ENCODE measurements around the gene PTCHD1.

PTCHD1 gene

DNA sequence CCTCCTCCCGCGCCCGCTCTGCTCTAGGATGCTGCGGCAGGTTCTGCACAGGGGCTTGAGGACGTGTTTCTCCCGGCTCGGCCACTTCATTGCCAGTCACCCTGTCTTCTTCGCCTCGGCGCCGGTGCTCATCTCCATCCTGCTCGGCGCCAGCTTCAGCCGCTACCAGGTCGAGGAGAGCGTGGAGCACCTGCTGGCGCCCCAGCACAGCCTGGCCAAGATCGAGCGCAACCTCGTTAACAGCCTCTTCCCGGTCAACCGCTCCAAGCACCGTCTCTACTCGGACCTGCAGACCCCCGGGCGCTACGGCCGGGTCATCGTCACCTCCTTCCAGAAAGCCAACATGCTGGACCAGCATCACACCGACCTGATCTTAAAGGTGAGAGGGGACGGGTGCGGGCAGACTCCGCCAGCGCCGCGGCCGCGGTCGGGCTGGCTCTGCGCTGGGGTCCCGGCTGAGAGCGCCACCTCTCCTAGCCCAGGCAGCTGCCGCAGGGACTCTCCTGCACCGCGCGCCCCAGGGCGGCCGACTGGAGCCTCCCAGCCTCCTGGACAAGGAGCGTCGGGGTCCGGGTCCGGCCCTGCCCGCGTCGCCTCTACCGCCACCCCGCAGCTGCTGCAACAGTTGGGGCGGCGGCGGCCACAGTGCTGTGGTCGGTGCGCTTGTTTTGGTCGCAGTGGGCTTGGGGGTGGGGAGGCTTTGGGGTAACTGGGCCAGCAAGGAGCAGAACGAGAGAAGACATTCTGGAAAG, at the start of gene PTCHD1:
TSS of gene PTCHD1 (plus strand) at position 2 of the 752 bp plus-strand sequence. CDS start at position 29, 27 bp downstream.
- H3K27me3 ChIP-seq (ENCODE audit: control insufficient read depth, insufficient read depth, low read length), result peaks cover 52% of the 10 kb centered on the region
- no peaks in the 10 kb centered on the region for H3K4me1 ChIP-seq (ENCODE audit: control insufficient read depth, insufficient read depth, low read length)
- no peak within 1 kb of the TSS for H3K4me3 ChIP-seq (ENCODE audit: low read length)
- H3K36me3 ChIP-seq (ENCODE audit: control insufficient read depth, insufficient read depth, low read length), result no peaks in the 10 kb centered on the region
- H3K9ac ChIP-seq (ENCODE audit: low read length), result no peak within 1 kb of the TSS
- no peaks in the 10 kb centered on the region for H3K9me3 ChIP-seq (ENCODE audit: control insufficient read depth, low read length)

- Histone ChIP-seq H3K4me1 (ENCODE audit: control insufficient read depth, insufficient read depth, low read length) (no peaks in the 10 kb centered on the region), H3K9ac (ENCODE audit: low read length) (no peak overlapping the region), H3K4me3 (ENCODE audit: low read length) (no peak overlapping the region), H3K27me3 (ENCODE audit: control insufficient read depth, insufficient read depth, low read length) (no peaks in the 10 kb centered on the region), H3K9me3 (ENCODE audit: control insufficient read depth, low read length) (no peaks in the 10 kb centered on the region), H3K36me3 (ENCODE audit: control insufficient read depth, insufficient read depth, low read length) (no peaks in the 10 kb centered on the region)
Measured at GRCh38 chrX:23286731-23287130, 47.9 kb upstream of the PTCHD1 start.

GRCh38 chrX:23287191-23287725, 47.4 kb upstream of the PTCHD1 start:
- H3K4me1 ChIP-seq (ENCODE audit: control insufficient read depth, insufficient read depth, low read length), result no peaks in the 10 kb centered on the region
- no peak overlapping the region for H3K4me3 ChIP-seq (ENCODE audit: low read length)
- no peaks in the 10 kb centered on the region for H3K27me3 ChIP-seq (ENCODE audit: control insufficient read depth, insufficient read depth, low read length)
- H3K9ac ChIP-seq (ENCODE audit: low read length), result no peak overlapping the region
- H3K36me3 ChIP-seq (ENCODE audit: control insufficient read depth, insufficient read depth, low read length), result no peaks in the 10 kb centered on the region
- no peaks in the 10 kb centered on the region for H3K9me3 ChIP-seq (ENCODE audit: control insufficient read depth, low read length)

- H3K9ac ChIP-seq (ENCODE audit: low read length), result no peak overlapping the region
Measured at GRCh38 chrX:23292354-23292987, 42.2 kb upstream of the PTCHD1 start.

DNA sequence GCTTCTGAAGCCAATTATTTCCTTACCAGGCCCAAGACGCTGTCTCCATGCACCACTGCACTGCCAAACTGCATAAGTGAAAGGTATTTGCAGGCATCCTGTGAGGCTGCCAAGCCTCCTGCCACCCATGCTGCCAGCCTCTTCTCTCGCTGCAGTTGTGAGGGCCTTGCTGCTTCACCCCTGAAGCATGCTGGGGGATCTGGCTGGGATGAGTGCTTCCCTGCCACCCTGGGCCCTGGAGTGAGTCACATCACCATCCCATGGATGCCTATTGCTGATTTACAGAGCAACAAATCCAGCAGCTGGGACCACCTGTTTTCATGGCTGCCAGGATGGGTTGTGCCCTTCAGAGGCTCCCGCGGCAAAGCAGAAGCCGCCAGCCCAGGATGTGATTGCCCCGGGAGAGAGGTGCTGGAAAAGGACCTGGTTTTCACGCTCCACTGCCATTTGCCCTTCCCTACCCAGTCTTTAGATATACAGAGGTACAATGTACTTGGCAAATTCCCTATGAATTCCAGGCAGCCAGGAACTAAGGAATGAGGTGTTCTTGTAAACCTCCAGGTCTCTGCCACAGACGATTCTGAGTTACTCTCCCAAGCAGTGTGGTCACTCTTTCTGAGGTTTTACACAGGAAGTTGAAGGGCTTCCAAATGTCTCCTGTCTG, 41.5 kb upstream of the PTCHD1 start:
- H3K4me1 ChIP-seq (ENCODE audit: control insufficient read depth, insufficient read depth, low read length), result no peaks in the 10 kb centered on the region
- no peak overlapping the region for H3K9ac ChIP-seq (ENCODE audit: low read length)
- H3K9me3 ChIP-seq (ENCODE audit: control insufficient read depth, low read length), result no peaks in the 10 kb centered on the region
- H3K27me3 ChIP-seq (ENCODE audit: control insufficient read depth, insufficient read depth, low read length), result no peaks in the 10 kb centered on the region
- no peak overlapping the region for H3K4me3 ChIP-seq (ENCODE audit: low read length)
- H3K36me3 ChIP-seq (ENCODE audit: control insufficient read depth, insufficient read depth, low read length), result no peaks in the 10 kb centered on the region

More at GRCh38 chrX:23292354-23292987, 42.2 kb upstream of the PTCHD1 start:
- Histone ChIP-seq H3K9me3 (ENCODE audit: control insufficient read depth, low read length) (no peaks in the 10 kb centered on the region), H3K4me3 (ENCODE audit: low read length) (no peak overlapping the region), H3K36me3 (ENCODE audit: control insufficient read depth, insufficient read depth, low read length) (no peaks in the 10 kb centered on the region), H3K4me1 (ENCODE audit: control insufficient read depth, insufficient read depth, low read length) (no peaks in the 10 kb centered on the region), H3K27me3 (ENCODE audit: control insufficient read depth, insufficient read depth, low read length) (no peaks in the 10 kb centered on the region)

GRCh38 chrX:23304881-23305280, 29.8 kb upstream of the PTCHD1 start:
- H3K9me3 ChIP-seq (ENCODE audit: control insufficient read depth, low read length), result no peaks in the 10 kb centered on the region
- H3K27me3 ChIP-seq (ENCODE audit: control insufficient read depth, insufficient read depth, low read length), result no peaks in the 10 kb centered on the region
- H3K4me1 ChIP-seq (ENCODE audit: control insufficient read depth, insufficient read depth, low read length), result no peaks in the 10 kb centered on the region
- H3K36me3 ChIP-seq (ENCODE audit: control insufficient read depth, insufficient read depth, low read length), result no peaks in the 10 kb centered on the region
- no peak overlapping the region for H3K9ac ChIP-seq (ENCODE audit: low read length)
- no peak overlapping the region for H3K4me3 ChIP-seq (ENCODE audit: low read length)

DNA sequence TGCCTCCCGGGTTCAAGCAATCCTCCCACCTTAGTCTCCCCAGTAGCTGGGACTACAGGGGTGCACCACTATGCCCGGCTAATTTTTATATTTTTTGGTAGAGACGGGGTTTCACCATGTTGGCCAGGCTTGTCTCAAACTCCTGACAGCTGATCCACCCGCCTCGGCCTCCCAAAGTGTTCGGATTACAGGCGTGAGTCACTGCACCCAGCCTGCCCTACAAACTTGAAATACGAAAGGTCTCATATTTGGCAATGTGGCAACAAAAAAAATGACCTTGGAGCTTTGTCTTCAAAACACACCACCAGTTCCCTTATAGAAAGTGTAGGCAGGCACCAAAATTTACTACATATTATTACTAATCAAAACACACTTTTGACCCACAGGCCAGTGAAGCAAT, 22.9 kb upstream of the PTCHD1 start:
- Histone ChIP-seq H3K4me3 (ENCODE audit: low read length) (no peak overlapping the region), H3K9ac (ENCODE audit: low read length) (no peak overlapping the region), H3K4me1 (ENCODE audit: control insufficient read depth, insufficient read depth, low read length) (no peaks in the 10 kb centered on the region), H3K27me3 (ENCODE audit: control insufficient read depth, insufficient read depth, low read length) (no peaks in the 10 kb centered on the region), H3K36me3 (ENCODE audit: control insufficient read depth, insufficient read depth, low read length) (no peaks in the 10 kb centered on the region), H3K9me3 (ENCODE audit: control insufficient read depth, low read length) (no peaks in the 10 kb centered on the region)

DNA sequence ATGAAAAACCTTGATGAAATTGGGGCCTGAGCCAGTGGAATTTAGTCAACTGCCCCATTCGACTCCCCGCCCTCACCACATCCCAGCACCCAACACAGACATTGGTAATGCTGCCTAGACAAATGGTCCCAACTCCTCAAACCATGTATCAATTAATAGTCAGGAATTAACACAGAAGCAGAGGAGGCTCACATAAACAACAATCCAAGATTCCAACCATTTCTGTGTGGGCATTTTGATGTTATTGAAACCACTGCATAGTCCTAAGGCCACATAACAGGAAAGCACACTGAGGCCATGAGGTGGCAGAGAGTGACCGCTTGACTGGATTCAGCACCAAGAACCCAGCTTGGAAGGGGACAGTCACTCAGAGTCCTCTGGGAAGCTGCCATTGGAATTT, 22.5 kb upstream of the PTCHD1 start:
- Histone ChIP-seq H3K9ac (ENCODE audit: low read length) (no peak overlapping the region), H3K27me3 (ENCODE audit: control insufficient read depth, insufficient read depth, low read length) (no peaks in the 10 kb centered on the region), H3K36me3 (ENCODE audit: control insufficient read depth, insufficient read depth, low read length) (no peaks in the 10 kb centered on the region), H3K4me3 (ENCODE audit: low read length) (no peak overlapping the region), H3K4me1 (ENCODE audit: control insufficient read depth, insufficient read depth, low read length) (no peaks in the 10 kb centered on the region), H3K9me3 (ENCODE audit: control insufficient read depth, low read length) (no peaks in the 10 kb centered on the region)

DNA sequence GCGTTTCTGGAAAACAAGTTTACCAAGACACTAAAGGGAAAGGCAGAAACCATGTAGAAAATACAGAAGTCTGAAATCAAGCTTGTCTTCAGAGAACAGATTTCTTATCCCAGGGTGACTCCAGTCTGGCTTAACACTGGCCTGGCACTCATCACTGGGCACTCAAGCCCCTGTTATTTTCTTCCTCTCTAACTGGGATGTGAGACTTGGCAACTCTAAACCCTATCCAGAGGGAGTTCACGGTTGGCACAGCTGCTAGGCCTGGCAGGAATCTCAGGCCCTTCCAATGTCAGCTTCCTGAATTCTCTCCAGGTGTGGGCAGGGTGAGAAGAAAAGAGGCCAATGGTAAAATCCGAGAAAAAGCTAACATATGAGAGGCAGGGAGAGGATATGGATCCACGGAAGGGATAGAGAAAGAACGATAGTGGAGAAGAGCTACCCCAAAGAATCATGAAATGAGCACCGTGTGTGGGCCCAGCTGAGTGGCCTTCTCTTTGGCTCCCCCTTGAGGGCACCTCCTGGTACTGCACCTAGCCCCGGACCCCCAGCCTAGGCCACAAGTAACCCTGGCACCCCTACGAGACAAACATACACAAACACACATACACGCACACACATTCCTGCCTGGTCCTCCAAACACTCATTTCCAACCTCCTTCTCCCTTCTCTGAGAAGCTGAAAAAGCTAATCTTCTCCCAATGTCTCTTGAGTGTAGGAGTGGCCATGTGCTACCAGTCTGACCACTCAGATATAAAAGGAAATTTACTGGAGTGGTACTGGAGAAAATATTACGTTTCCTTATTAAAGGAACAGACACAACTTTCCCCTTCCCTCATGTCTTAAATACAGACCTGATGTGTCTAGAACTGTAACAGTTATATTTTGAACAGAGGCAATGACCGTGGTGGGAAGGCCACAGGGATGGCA, 16.6 kb upstream of the PTCHD1 start:
- Histone ChIP-seq H3K9ac (ENCODE audit: low read length) (no peak overlapping the region), H3K36me3 (ENCODE audit: control insufficient read depth, insufficient read depth, low read length) (no peaks in the 10 kb centered on the region), H3K4me1 (ENCODE audit: control insufficient read depth, insufficient read depth, low read length) (no peaks in the 10 kb centered on the region), H3K4me3 (ENCODE audit: low read length) (no peak overlapping the region), H3K27me3 (ENCODE audit: control insufficient read depth, insufficient read depth, low read length) (no peaks in the 10 kb centered on the region), H3K9me3 (ENCODE audit: control insufficient read depth, low read length) (no peaks in the 10 kb centered on the region)

DNA sequence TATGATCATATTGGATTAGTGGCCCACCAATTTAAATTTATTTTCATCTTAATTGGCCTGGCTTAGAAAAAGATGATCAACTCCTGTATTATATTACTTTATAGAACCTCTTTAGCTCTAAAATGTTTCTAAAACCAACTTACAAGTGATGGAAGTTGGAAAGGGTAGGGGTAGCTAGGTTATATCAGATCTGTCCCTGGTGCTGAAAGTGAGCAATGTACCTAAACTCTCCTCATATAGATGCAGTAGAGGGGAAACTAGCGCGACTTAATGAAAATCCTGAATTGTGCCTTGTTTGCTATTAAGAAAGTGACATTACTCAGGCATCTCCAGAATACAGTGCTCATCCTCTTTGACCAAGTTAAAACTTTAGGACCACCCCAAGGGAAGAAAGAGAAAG, 7.5 kb upstream of the PTCHD1 start:
- peaks cover 7% of the 10 kb centered on the region for H3K27me3 ChIP-seq (ENCODE audit: control insufficient read depth, insufficient read depth, low read length)

GRCh38 chrX:23331701-23332100, 2.9 kb upstream of the PTCHD1 start:
- Histone ChIP-seq H3K9me3 (ENCODE audit: control insufficient read depth, low read length) (no peaks in the 10 kb centered on the region), H3K36me3 (ENCODE audit: control insufficient read depth, insufficient read depth, low read length) (no peaks in the 10 kb centered on the region), H3K27me3 (ENCODE audit: control insufficient read depth, insufficient read depth, low read length) (peaks cover 48% of the 10 kb centered on the region), H3K4me1 (ENCODE audit: control insufficient read depth, insufficient read depth, low read length) (no peaks in the 10 kb centered on the region), H3K9ac (ENCODE audit: low read length) (no peak overlapping the region), H3K4me3 (ENCODE audit: low read length) (no peak overlapping the region)

More for the DNA sequence above, 7.5 kb upstream of the PTCHD1 start:
- H3K9ac ChIP-seq (ENCODE audit: low read length), result no peak overlapping the region
- H3K4me1 ChIP-seq (ENCODE audit: control insufficient read depth, insufficient read depth, low read length), result no peaks in the 10 kb centered on the region
- H3K9me3 ChIP-seq (ENCODE audit: control insufficient read depth, low read length), result no peaks in the 10 kb centered on the region
- no peaks in the 10 kb centered on the region for H3K36me3 ChIP-seq (ENCODE audit: control insufficient read depth, insufficient read depth, low read length)
- no peak overlapping the region for H3K4me3 ChIP-seq (ENCODE audit: low read length)
